Stimulated activated CD4-positive, alpha-beta T cell treated with anti-CD3 and anti-CD28 coated beads, Interleukin-15, amount 100 ng/mL, for 24 hours (primary cell): ENCODE measurements around the gene RAD50.

Experiments used
- DNase-seq: peaks from one replicate; pipeline ENCODE4 v3.0.0-alpha.2; 2020

The RAD50 gene

GRCh38 chr5:132639706-132640130, 82.9 kb downstream of the RAD50 start:
- DNase-seq: peak; percentile 43

GRCh38 chr5:132640613-132641012, 83.8 kb downstream of the RAD50 start:
- no peak for DNase-seq

DNA sequence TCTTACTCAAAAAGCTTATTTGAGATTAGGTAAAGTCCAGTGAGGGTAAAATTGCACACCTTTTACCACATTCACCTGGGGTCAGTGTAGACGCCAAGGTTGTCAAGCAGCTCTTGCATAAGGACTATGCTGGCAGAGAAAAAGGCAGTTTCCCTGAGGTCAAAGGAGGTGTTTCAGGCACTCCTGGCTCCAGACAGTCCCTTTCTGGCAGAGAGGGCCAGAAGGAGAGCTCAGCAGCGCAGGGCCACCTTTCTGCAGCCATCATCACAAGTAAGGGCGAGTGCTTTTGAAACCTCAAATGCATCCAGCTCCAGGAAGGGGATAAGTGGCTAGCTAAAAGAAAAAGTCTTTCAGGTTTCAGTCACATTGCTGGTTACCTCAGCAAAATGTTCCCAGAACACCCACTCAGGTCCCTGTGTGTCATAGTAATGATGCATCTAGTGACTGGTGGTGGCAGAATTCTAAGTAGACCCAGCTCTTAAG, 84.5 kb downstream of the RAD50 start:
- DNase-seq: peak; percentile 66

DNA sequence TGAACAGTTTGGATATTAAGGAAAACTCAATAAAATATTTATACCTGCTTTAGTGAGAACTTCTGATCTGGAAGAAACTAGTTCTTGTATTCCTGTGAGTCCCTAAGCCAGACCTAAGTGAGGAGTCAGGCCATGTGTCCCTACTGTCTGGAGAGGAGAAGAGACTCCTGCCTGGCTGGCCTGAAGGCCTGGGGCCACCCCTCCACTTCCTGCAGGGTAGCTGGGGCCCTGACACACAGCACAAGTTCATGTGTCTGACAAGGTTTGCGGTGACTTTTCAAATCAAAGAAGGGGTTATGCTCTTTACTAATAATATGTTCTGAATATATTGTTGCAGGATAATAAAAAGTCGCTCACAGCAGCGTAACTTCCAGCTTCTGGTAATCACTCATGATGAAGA, 85.1 kb downstream of the RAD50 start:
- DNase-seq: no peak

DNA sequence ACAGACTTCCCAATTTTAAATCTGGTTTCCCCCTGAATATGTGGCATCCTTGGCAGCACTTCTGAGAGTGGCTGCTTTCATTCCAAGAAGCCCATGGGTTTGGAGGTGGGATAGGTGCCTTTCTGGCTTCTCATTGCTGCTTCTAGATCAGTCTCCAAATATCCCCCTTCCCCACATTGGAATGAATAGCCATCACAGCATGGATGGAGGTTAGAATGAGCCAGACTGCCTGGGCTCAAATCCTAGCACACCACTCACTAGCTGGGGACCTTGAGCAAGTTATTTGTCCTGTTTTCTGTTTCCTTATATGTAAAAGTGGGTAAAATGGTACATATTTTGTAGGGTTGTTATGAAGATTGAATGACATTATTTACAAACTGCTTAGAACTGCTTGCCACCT, 87.4 kb downstream of the RAD50 start:
- DNase-seq: no peak

- no peak for DNase-seq
Observed at GRCh38 chr5:132646583-132647266, 89.9 kb downstream of the RAD50 start.

DNA sequence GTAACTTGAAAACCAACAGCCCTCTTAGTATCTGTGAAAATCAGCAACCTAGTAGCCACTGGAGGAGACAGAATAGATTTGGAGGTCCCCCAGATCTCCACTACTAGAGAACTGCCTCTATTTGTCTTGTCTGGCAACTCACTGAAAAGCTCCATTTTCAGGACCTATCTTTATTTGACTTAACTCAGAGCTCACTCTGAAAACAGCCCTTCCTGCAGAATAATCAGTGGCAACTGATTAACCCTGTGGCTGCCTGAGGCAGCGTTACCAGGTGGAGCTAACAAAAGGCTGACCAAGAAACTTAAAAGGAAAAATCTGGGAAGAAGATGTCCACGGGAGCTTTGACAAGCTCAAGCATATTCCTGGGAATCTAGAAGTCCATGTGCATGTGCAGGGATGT, 90.7 kb downstream of the RAD50 start:
- no peak for DNase-seq

- DNase-seq: no peak
Observed at GRCh38 chr5:132648355-132648754, 91.6 kb downstream of the RAD50 start.

DNA sequence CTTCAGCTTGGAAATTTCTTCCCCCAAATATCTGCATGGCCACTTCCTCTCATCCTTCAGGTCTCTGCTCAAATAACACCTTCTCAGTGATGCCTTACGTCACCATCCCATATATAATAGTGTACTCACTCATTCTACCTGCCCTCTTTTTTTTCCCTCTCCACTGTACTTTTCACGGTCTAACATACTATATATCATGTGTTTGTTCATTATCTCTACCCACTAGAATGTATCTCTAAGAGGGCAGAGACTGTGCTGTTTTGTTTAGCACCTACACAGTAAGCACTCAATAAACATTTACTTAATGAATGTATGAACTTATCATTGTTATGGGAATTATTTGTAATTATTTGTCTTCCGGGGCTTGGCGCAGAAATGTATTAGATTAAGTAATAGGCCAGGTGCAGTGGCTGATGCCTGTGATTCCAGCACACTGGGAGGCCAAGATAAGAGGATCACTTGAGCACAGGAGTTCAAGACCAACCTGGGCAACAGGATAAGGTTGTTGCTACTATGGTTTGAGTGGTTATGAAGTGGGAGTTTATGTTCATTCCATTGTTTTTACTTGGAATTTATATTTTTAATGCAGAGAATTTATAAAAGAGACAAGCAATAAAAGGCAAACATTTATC, 95.2 kb downstream of the RAD50 start:
- DNase-seq: no peak

DNA sequence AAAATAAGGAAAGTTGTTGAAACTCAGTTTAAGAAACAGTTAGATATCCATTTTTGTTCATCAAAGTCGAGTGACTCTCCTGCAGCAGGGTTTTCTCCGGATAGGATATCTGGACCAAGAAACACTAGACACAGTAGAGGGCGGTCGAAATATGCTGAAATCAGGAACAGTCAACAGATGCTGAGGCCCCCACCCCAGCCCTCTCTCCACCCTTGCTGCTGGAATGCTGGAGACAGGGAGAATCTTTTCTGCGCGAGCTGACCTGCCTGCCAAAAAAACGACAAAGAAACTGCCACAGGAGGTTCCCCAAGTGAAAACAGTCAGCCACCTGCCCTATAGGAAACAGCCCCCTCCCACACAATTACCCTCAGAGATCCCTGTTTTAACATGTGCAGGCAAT, 96.9 kb downstream of the RAD50 start:
- no peak for DNase-seq

DNA sequence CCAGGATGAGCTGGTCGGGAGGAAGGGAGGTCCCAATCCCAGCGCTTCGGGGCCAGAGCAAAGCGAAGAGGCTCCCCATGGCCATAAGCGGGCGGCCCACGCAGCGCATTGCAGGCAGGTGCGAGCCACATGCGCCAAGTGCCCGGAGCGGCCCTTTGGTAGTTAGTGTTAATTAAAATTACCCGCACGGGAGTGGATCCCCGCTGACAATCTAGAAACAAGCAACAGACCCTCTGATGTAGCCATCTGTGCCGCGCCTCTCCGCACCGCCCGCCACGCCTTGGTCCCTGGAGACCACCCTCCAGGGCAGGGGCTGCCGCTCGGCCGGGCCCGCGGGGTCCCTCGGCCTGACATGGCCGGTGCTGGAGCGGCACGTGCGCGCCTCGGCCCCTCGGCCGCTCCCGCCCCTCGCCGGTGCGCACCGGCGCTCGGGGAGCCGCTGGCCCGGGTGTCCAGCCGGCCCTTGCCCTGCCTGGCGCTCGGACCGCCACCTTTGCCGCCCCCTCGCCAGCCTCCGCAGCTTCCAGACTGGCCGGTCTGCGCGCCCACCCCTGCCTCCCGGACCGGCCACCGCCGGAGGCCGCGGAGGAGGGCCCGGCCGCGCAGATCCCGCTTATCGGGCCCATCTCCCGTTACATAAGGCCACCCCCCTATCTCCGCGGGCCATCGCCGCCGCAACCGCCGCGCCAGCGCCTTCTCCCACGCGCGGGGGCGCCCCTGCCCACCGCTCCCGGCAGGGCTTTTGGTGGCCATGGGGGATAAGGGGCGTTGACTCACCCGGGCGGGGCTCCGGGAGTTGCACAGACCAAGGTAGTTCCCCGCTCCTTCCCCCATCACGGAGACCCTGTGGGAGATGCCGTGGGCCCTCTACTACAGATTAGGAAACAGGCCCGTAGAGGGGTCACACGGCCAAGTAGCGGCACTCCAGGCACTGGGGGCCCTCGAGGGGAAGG, 99.3 kb downstream of the RAD50 start:
- DNase-seq: peak; percentile 63

DNA sequence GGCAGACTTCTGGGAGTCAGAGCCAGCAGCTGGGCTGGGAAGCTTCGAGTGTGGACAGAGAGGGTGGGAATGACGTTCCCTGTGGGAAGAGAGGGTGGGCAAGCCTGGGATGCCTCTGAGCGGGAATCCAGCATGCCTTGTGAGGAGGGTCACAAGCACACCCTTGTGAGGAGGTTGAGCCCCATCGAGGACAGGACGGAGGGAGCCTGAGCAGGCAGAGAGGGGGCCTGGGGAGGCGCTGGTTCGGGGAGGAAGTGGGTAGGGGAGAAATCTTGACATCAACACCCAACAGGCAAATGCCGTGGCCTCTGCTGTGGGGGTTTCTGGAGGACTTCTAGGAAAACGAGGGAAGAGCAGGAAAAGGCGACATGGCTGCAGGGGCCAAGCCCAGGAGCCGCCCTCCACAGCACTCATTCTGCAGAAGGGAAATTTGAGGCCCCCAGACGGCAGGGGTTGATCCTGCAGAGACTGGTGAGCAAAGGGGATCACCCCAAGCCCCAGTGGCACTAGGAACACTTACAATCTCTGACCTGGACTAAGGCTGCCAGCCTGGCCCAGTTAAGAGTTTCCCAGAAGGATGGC, 100.1 kb downstream of the RAD50 start:
- no peak for DNase-seq

GRCh38 chr5:132657676-132658380, 101.1 kb downstream of the RAD50 start, which contains the start of gene IL13:
TSS of gene IL13 (plus strand) at chr5:132658173. CDS start at chr5:132658187, 14 bp downstream.
- no peak for DNase-seq

GRCh38 chr5:132658381-132659302, 101.9 kb downstream of the RAD50 start:
- no peak for DNase-seq

DNA sequence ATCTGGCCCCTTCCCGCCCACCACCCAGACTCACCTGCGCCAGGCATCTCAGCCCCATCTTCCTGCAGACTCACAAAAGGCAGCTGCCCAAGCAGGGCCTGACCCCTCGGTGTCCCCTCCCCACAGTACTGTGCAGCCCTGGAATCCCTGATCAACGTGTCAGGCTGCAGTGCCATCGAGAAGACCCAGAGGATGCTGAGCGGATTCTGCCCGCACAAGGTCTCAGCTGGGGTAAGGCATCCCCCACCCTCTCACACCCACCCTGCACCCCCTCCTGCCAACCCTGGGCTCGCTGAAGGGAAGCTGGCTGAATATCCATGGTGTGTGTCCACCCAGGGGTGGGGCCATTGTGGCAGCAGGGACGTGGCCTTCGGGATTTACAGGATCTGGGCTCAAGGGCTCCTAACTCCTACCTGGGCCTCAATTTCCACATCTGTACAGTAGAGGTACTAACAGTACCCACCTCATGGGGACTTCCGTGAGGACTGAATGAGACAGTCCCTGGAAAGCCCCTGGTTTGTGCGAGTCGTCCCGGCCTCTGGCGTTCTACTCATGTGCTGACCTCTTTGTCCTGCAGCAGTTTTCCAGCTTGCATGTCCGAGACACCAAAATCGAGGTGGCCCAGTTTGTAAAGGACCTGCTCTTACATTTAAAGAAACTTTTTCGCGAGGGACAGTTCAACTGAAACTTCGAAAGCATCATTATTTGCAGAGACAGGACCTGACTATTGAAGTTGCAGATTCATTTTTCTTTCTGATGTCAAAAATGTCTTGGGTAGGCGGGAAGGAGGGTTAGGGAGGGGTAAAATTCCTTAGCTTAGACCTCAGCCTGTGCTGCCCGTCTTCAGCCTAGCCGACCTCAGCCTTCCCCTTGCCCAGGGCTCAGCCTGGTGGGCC, 103.1 kb downstream of the RAD50 start:
- DNase-seq: no peak

DNA sequence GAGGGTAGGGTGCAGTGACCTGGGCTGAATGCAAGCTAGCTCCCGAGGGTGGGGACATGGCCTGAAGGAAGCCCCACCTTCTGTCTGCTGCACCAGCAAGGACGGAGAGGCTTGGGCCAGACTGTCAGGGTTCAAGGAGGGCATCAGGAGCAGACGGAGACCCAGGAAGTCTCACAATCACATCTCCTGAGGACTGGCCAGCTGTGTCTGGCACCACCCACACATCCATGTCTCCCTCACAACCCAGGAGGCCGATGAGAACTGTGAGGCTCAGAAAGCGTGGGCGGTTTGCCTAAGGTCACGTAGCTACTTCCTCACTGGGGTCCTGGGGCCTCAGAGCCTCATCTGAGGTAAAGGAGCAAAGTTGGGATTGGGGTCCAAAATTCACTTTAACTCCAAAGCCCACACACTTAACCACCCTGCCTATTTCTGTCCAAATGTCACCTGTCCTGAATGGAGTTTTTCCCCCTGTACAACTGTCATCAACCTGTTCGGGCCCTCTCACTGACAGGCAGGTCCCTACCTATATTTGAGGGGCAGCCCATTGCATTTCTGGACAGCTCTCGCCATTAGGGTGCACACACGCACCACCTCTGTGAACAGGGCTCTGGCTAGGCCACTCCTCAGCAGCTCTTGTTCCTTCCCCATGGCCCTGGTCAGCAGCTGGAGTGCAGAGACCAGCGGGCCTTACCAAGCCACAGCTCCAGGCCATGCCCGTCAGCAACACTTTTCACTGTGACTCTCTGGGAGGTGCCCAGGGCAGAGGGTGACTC, 104.6 kb downstream of the RAD50 start:
- DNase-seq: no peak

- no peak for DNase-seq
Observed at GRCh38 chr5:132662004-132662401, 105.2 kb downstream of the RAD50 start.

DNA sequence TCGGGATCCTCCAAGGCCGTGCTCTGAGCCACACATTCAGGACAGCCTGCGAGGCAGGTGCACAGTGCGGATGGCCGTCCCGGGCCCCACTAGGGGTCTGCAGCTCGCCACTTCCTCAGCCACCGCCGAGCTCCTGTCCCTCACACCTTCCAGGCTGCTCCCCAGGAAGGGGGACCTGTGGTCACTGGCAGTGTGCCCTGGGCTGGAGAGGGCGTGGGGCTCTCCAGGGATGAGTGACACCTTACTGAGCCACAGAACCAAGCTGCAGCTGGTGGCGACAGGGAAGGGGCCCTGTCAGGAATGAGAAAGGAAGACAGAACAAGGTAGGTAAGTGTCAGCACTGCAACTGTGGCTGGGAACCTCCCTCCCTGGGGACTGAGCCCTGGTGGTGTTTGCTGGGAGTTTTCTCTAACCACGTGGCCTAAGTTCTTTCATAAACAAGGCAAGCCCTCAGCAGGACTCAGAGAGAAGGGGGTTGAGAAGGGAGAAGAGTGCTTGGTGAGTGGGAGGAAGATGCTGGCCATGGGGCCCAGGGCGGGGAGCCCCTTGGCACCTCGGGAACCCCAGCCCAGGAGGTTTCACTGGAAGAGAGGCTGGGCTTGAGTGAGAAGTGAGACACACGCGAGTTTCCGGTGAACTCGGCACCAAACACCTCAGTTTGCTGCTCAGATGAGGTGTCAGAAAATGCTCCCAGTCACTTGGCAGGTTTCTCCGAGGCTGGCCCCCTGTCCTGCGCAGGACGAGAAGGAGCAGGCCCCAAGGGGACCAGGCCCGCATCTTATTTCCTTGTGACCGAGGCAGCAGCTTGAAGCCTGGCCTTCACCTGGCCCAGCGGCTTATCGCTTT, 106.4 kb downstream of the RAD50 start:
- peak; percentile 67 for DNase-seq
